Activated CD4-positive, alpha-beta T cell treated with anti-CD3 and anti-CD28 coated beads, Interleukin-2, amount 50 U/mL, for 4 hours (primary cell): Measurements from ENCODE around the gene ZNF45.
"Not testable (repeated sequence)": the region's sequence is repeated elsewhere in the genome, so short reads cannot be mapped to it uniquely, and the experiment has no call there.

Experiments
- DNase-seq, 2 experiments: peaks; one replicate each; pipeline ENCODE4 v3.0.0-alpha.2; 2020

Gene ZNF45

DNA sequence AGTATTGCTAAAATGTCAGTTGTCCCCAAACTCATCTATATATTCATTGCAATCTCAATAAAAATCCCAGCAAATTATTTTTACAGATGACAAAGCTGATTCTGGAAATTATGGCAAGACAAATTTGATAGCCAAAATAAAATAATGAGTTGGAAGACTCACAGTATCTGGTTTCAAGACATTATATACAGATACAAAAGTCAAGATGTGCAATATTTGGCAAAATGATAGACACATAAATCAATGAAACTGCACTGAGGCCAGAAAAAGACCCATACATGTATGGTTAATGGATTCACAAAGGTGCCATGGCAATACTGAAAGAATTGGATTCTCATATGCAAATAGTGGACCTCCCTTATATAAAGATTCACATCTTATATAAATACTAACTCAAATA is 24.2 kb downstream of the ZNF45 start:
- no peak for DNase-seq

DNA sequence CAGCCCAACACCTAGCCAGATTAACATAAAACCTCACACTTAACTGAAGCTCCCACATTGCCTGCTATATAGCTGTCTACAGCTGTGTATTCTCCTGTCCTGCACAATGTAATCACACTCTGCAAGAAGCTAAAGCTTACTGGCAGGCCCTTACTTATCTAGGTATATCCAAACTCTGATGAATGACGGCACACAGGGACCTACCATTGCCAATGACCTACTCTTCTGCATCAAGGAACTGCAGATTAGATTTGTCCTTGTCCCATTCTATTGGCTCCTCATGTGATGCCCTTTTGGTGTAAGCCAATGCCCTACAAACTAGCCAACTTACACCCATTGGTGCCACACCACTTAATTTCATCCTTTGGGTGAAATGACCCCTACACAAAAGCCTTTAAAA is 26.4 kb downstream of the ZNF45 start:
- DNase-seq: no peak

DNA sequence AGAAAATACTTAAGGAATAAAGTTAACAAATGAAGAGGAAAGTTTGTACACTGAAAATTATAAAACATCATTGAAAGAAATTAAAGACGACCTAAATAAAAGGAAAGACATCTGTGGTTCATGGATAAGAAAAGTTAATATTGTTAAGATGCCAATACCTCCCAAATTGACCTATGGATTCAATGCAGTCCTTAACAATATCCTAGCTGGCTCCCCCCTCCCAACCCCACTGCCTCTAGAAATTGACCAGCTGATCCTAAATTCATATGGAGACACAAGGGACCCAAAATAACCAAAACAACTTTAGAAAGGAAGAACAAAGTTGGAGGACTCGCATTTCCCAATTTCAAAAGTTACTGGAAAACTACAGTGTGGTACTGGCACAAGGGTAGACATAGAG is 28.3 kb downstream of the ZNF45 start:
- DNase-seq: no peak

DNA sequence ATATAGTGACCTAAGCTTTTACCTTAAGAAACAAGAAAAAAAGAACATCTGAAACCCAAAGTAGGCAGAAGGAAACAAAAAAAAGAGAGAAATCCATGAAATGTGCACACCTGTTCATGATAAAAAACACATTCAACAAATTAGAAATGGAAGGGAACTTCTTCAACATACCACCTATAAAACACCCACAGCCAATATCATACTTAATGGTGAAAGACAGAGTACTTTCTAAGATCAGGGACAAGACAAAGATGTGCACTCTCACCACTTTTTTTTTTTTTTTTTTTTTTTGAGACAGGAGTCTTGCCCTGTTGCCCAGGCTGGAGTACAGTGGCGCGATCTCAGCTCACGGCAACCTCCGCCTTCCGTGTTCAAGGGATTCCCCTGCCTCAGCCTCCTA is 29.2 kb downstream of the ZNF45 start:
- DNase-seq: no peak

DNA sequence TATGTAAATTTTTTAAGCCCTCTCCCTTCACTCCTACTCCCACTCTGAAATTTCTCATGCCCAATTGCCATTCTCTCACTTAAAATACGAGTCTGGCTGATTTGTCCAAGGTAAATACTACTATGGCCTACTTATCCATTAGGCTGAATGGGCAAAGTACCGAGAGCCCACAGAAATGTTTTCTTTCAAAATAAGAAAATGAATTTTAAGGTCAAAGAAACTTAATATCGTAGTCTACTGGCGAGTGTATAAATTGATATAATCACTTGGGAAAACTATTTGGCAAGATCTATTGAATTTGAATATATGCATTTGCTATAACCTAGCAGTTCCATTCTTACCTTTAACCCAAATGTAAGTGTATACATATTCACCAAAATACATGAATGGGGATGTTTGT is 32.7 kb downstream of the ZNF45 start:
- no peak for DNase-seq

GRCh38 chr19:43901395-43902390 is 33.4 kb downstream of the ZNF45 start:
- peak; percentile 43 to 47 for DNase-seq

GRCh38 chr19:43895727-43896308 is 39.3 kb downstream of the ZNF45 start:
- no peak for DNase-seq

DNA sequence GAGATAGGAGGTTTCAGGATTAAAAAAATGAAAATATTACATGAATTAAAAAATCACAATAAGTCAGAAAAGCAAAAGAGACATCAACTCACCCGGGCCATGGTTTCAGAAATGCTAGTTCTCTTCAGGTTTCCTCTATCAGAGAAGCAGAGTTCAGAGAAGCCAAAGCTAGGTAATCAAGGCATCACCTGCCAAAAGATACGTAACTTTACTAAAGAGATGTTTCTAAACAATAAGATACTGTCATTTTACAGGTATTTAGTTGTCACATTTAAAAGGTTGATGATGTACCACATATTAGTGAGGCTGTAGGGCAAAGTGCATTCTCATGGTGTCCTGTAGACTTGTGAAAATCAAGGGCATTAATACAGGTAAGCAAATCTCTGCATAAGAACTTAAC is 51.2 kb downstream of the ZNF45 start, which contains the start of gene ZNF404:
Gene ZNF404 (minus strand): TSS at position 101 of the 400 bp plus-strand sequence.
- no peak for DNase-seq

DNA sequence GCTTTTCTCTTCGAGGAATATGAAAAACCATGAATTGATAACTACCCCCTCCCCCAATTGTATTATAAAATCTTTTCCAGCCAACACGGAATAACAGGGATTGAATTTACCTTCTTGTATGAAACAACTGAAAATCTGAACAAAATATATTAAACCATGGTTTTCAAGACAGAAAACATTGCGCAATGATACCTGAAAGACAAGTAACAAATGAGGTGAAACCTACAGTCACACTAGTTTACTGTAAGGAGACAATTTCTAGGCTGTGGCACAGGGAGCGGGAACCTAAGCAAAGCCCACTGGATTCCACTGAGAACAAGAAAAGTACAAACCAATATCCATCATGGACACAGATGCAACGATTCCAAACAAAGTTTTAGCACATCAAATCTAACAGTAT is 54.6 kb downstream of the ZNF45 start:
- DNase-seq: no peak

DNA sequence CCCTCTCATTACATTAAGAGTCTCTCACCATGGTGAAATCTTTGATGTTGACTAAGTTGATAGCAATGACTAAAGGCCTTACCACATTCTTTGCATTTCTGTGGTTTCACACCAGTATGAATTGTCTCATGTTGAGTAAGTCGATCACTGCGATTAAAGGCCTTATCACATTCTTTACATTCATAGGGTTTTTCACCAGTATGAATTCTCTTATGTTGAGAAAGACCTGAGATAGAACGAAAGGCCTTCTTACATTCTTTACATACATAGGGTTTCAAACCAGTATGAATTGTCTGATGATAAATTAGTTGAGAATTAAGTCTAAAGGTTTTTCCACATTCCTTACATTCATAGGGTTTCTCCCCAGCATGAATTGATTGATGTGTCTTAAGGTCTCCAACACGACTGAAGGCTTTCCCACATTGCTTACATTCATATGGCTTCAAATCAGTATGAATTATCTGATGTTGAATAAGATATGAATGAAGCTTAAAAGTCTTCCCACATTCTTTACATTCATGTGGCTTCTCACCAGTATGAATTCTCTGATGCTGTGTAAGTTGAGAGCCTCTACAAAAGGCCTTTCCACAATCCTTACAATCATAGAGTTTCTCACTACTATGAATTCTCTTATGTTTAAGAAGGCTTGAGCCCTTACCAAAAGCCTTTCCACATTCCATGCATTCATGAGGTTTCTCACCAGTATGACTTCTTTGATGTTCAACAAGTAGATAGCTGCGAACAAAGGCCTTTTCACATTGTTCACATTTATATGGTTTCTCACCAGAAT is 62.3 kb downstream of the ZNF45 start:
- no peak for DNase-seq

DNA sequence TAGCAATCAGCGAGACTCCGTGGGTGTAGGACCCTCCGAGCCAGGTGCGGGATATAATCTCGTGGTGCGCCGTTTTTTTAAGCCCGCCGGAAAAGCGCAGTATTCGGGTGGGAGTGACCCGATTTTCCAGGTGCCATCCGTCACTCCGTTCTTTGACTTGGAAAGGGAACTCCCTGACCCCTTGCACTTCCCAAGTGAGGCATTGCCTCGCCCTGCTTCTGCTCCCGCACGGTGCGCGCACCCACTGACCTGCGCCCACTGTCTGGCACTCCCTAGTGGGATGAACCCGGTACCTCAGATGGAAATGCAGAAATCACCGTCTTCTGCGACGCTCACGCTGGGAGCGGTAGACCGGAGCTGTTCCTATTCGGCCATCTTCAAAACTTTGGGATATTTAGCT is 68.2 kb downstream of the ZNF45 start:
- DNase-seq: not testable (repeated sequence)
